ENCODE measurements around the gene LEFTY2.
"Not testable (repeated sequence)": the region's sequence is repeated elsewhere in the genome, so short reads cannot be mapped to it uniquely, and the experiment has no call there.

The LEFTY2 gene

DNA sequence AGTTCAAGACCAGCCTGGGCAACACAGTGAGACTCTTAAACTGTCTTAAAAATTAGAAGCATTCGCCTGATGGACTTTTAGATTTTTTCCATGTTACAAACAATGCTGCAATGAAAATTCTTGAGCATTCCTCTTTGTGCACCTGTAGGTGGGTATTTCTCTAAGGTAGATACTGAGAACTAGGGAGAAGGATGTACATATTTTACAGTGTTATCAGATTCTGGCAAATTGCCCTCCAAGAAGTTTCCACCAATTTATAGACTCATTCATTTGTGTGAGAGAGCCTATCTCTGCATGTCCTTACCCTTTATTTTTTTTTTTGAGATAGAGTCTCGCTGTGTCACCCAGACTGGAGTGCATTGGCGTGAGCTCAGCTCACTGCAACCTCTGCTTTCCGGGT is 12.3 kb upstream of the LEFTY2 start:
- no peak for DNase-seq

- DNase-seq = peak; percentile 12 to 16
These were observed 10.0 kb upstream of the LEFTY2 start for GRCh38 chr1:225950905-225951497.

DNA sequence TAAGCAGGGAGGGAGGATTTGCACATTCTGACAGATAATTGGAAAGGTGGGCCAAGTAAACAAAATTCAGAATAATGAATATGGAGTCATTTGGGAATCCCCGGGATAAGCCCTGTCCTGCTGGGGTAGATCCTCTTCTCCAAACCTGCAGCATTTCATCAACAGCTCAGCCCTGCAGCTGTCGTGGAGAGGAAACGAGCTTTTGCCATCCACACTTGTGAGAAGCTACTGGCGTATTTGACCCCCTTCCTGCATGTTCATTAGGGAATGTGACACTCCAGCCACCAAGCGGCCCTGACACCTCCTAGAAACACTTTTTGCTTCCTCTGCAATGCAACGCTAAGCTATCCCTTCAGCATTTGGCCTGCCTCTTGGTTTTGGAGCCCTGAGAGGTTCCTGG is 8.0 kb upstream of the LEFTY2 start:
- no peak for DNase-seq

DNA sequence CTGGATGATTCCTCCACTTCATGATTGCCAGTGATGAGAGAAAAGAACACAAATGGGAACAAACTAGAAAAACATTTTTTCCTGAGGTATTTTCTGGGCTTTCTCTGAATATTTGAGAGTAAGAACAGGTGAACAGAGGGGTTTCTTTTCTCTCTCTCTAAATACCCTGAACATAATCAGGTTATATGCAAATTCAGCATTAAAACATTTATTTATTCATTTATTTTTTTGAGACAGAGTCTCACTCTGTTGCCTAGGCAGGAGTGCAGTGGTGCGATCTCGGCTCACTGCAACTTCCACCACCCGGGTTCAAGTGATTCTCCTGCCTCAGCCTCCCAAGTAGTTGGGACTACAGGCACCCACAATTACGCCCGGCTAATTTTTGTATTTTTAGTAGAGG is 5.8 kb upstream of the LEFTY2 start:
- no peak for DNase-seq

DNA sequence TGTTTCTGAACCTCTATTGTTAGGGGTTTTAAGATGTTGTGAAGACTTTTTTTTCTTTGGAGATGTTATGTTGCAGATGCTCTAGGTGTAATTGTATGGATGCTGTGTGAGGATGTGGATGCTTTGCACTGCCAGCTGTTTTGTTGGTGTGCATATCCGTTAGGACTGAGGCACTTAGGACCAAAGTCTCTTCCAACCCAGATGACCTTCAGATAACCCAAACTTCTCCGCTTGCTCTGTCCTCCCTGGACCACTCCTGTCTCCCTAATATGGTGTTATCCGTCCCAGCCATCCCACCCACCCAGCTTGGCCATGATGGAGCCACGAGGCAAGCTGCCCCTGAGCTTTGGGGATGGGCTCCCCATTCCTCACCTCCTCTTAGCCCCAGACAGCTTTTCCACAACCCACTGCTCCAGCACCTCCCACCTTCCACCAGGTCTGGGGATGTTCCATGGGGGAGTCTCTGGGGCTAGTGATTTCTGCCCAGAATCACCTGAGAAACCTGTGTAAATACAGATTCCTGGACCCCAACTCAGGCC is 5.1 kb upstream of the LEFTY2 start:
- no peak for DNase-seq

GRCh38 chr1:225945564-225945963 is 4.5 kb upstream of the LEFTY2 start:
- DNase-seq = no peak

DNA sequence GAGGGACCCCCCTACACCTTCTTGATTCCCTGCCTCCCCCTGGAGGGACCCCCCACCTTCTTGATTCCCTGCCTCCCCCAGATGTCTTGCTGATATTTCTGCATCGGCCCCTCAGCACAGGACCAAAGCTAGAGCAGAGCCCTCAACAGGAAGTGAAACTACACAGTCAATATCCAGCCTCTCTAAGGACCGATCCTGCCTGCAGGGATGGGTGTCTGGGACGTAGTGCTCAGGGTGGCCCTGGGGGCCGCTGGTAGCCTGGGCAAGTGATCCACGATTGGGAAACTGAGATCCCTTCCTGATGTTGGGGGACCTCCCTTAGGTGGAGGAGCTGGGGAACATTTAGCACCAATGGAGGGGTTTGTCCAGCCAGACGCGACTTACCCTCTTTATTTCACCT is 3.9 kb upstream of the LEFTY2 start:
- peak; percentile 35 to 44 for DNase-seq

DNA sequence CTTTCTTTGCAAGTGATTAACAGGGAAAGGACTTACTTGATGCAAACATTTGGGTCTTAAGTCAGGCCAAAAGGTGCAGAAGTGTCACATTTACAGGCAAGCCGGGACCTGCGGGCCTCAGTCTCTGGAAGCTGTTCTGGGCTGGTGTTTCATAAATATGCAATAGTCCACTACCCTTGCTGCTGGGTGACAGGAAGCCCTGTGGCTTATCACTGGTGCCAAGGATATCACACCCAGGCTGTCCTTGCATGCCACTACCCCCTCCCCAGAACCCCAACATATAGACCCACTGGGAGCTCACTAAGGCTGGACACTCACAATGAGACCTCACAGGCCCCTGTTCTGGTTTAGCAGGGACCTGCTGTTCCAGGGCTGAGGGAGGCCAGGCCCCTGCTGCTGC is 3.4 kb upstream of the LEFTY2 start:
- DNase-seq = no peak

DNA sequence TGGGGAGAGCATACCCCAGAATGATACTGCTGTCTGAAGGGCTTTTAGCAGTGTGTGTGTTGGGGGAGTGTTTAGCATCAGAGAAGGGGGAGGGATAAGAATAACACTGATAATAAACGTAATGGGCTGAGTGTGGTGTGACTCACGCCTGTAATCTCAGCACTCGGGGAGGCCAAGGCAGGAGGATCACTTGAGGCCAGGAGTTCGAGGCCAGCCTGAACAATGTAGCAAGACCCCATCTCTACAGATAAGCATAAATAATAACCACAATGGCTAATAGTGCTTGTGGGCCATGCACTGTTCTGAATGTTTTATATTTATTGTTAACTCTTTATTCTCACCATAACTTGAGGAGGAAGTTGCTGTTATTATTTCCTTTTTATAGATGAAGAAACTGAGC is 2.6 kb upstream of the LEFTY2 start:
- no peak for DNase-seq

DNA sequence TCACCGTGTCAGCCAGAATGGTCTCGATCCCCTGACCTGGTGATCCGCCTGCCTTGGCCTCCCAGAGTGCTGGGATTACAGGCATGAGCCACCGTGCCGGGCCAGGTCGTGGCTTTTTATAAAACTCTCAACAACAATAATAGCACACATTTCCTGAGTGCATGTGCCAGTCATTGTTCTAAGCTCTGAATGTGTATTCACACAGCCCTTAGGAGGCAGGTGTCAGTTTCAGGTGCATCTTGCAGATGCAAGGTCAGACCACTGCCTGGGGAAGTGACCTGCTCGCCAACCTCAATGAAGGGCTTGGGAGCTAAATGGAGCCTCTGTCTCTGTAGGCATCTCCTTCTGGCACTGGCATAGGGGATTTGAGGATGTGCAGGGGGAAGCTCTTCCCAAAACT is 1.6 kb upstream of the LEFTY2 start:
- no peak for DNase-seq

GRCh38 chr1:225941942-225942222 is 862 bp upstream of the LEFTY2 start:
- DNase-seq = no peak

DNA sequence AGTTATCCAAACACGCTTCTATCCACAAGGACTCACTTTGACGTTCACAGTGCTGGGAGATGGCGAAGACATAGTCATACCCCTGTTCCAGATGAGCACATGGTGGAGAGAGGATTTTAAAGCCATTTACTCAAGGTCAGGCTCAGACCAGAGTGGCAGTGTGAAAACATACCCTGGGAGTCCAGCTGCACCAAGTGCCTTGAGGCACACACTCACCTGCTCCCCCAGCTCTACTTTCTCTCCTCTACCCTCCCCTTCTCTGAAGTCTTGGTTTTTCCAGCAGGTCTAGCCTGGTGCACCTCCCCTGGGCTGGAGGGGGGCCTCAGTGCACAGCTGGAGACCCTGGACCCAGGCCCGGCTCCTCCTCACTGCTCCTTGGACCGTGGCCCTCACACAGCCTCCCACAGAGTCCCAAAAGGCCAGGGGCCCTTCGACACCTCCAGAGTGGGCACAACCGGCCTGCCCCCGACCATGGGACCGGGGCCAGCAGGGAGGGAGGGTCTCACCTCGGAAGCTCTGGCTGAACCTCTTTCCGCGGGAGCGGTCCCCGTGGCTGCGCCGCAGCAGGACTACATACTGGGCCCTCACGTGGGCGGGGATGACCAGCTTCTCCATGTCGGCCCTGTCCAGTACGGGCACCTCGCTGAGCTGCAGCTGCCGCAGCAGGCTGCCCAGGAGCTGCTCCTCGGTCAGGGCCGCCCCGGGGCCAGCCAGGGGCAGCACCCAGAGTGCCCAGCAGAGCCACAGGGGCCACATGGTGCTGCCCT is 452 bp downstream of the LEFTY2 start:
- no peak for DNase-seq

DNA sequence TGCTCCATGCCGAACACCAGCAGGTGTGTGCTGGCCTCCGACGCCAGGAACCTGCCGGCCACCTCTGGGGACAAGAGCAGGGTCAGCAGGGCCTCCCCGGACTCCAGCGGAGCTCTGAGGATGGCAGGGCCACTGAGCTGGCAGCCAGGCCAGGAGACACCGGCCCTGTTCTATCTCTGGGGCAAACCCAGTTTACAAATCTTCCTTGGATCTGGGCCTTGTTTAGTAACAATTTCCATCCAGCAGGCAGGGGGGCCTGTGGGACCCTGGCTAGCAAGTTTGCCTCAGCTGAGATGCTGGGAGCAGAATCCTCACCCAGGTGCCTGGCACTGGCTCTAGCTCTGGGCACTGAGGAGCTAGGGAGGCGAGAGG is 1.1 kb downstream of the LEFTY2 start:
- not testable (repeated sequence) for DNase-seq

GRCh38 chr1:225939097-225939938 is 1.7 kb downstream of the LEFTY2 start:
- DNase-seq = not testable (repeated sequence)

- DNase-seq = no peak
These were observed 3.7 kb downstream of the LEFTY2 start for GRCh38 chr1:225937048-225937968.

GRCh38 chr1:225936523-225936922 is 4.5 kb downstream of the LEFTY2 start:
- DNase-seq = no peak

DNA sequence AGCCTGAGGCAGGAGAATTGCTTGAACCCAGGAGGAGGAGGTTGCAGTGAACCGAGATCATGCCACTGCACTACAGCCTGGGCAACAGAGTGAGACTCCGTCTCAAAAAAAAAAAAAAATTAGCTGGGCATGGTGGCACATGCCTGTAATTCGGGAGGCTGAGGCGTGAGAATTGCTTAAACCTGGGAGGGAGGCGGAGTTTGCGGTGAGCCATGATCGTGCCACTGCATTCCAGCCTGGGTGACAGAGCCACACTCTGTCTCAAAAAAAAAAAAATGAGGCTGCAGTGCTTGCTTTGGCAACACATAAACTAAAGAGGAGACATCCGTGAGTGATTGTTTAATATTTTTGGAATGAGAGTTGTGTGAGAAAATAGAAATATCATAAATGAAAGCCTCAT is 4.9 kb downstream of the LEFTY2 start:
- not testable (repeated sequence) for DNase-seq

DNA sequence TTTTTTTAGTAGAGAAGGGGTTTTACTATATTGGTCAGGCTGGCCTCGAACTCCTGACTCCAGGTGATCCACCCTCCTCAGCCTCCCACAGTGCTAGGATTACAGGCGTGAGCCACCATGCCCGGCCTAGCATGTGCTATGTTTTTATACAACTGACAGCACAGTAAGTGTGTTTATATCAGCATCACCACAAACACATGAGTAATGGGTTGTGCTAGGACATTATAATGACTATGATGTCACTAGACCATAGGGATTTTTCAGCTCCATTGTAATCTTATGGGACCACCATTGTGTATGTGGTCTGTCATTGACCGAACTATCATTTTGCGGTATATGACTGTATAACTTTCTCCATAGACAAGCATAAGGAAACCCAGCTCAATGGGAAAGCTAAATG is 6.3 kb downstream of the LEFTY2 start:
- no peak for DNase-seq

DNA sequence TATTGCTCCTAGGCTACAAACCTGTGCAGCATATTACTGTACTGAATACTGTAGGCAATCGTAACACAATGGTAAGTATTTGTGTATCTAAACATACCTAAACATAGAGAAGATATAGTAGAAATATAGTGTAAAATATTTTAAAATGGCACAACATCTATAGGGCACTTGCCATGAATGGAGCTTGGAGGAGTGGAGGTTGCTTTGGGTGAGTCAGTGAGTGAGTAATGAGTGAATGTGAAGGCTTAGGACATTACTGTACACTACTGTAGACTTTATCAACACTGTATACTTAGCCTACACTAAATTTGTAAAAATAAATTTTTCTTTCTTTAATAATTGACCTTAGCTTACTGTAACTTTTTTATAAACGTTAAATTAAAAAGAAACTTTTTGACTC is 7.9 kb downstream of the LEFTY2 start:
- DNase-seq = no peak

DNA sequence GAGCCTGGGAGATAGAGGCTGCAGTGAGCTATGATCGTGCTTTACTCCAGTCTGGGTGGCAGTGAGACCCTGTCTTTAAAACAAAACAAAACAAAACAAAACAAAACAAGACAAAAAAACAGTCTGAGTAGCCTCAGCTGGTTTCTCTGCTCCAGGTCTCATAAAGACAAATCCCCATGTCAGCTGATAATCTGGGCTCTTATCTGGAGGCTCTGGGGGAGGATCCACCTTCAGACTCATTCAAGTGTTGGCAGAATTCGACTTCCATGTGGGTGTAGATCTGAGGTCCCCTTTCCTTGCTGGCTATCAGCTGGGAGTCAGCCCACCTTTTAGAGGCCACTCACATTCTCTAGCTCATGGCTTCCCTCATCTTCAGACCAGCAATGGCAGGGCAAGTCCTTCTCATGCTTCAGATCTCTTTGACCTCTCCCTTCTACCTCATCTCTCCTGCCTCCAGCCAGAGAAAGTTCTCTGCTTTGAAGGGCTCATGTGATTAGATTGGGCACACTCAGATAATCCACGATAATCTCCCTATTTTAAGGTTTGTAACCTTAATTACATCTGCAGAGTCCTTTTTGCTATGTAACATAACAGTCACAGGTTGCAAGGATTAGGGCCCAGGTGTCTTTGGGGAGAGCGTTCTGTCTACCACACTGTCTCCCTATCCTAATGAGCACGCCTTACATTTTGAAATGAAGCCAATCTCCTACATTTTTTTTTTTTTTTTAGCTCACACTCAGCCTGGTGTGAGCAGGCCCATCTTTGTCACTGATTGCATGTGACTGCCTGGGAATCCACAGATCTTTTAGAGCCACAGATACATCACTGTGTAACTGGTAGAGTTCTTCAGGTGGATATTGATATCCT is 9.5 kb downstream of the LEFTY2 start:
- no peak for DNase-seq

GRCh38 chr1:225930566-225930965 is 10.5 kb downstream of the LEFTY2 start:
- DNase-seq = no peak

DNA sequence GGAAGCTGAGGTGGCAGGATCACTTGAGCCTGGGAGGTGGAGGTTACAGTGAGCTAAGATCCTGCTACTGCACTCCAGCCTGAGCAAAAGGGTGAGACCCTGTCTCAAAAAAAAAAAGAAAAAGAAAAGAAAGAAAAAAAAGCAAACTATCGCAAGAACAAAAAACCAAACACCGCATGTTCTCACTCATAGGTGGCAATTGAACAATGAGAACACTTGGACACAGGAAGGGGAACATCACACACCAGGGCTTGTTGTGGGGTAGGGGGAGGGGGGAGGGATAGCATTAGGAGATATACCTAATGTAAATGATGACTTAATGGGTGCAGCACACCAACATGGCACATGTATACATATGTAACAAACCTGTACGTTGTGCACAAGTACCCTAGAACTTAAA is 11.6 kb downstream of the LEFTY2 start:
- not testable (repeated sequence) for DNase-seq
